Skeletal muscle tissue (tissue), 4 donors: Measurements from ENCODE around the gene SMAD3. TPM values are rescaled to one million over a fixed set of nuclear protein-coding genes. Genes with fewer than 3 reads are reported as not detected.

Experiments used
- H3K27ac ChIP-seq: one replicate; pipeline ENCODE4 v1.7.0; 2013; ENCODE audit warnings: mild to moderate bottlenecking, low read depth, low read length, inconsistent platforms
- H3K27me3 ChIP-seq, 3 donors: one replicate each; pipeline ENCODE4 v1.7.0; 2013; ENCODE audit warnings: low read length in 3 of 3; ENCODE audit not compliant: control insufficient read depth in 3 of 3, insufficient read depth in 3 of 3
- H3K36me3 ChIP-seq, 3 donors: one replicate each; pipeline ENCODE4 v1.7.0; 2013; ENCODE audit warnings: low read length in 3 of 3; ENCODE audit not compliant: control insufficient read depth in 3 of 3, insufficient read depth in 3 of 3
- H3K4me1 ChIP-seq, 3 donors: one replicate each; pipeline ENCODE4 v1.7.0; 2013; ENCODE audit warnings: low read length in 3 of 3, mild to moderate bottlenecking in 3 of 3; ENCODE audit not compliant: control insufficient read depth in 3 of 3, insufficient read depth in 3 of 3
- H3K4me3 ChIP-seq, 3 donors: one replicate each; pipeline ENCODE4 v1.7.0; 2013; ENCODE audit warnings: low read length in 3 of 3
- H3K9ac ChIP-seq, 3 donors: one replicate each; pipeline ENCODE4 v1.7.0; 2013; ENCODE audit warnings: low read length in 3 of 3, mild to moderate bottlenecking in 3 of 3, moderate library complexity in 2 of 3, low read depth in 1 of 3
- H3K9me3 ChIP-seq, 3 donors: one replicate each; pipeline ENCODE4 v1.7.0; 2013; ENCODE audit warnings: low read length in 3 of 3; ENCODE audit not compliant: control insufficient read depth in 3 of 3
- total RNA-seq: library from RNA; depleted of rRNA; stranded (reverse); fragments of >200 nt; gene quantifications from one replicate; pipeline ENCODE4 v1.2.3, GENCODE V29; 2014
- donor health status: Osteomylitis.

SMAD3 gene
- total RNA-seq, 1 donor from 2014 or later: 17.2 TPM

- H3K36me3 ChIP-seq: no peaks in the 10 kb centered on the region
- no peak overlapping the region for H3K9ac ChIP-seq
- no peaks in the 10 kb centered on the region for H3K9me3 ChIP-seq
- no peak overlapping the region for H3K27ac ChIP-seq
- peaks cover 4 to 21% (median 6%) of the 10 kb centered on the region in 3 donors for H3K4me1 ChIP-seq
- H3K4me3 ChIP-seq: no peak overlapping the region
- no peaks in the 10 kb centered on the region for H3K27me3 ChIP-seq
Observed at GRCh38 chr15:67208396-67208795, 143.0 kb downstream of the SMAD3 start.

GRCh38 chr15:67210555-67211168, 145.3 kb downstream of the SMAD3 start:
- H3K4me1 ChIP-seq: peaks cover 0 to 6% (median under 1%) of the 10 kb centered on the region in 3 donors
- H3K9ac ChIP-seq: no peak overlapping the region
- no peaks in the 10 kb centered on the region for H3K9me3 ChIP-seq

DNA sequence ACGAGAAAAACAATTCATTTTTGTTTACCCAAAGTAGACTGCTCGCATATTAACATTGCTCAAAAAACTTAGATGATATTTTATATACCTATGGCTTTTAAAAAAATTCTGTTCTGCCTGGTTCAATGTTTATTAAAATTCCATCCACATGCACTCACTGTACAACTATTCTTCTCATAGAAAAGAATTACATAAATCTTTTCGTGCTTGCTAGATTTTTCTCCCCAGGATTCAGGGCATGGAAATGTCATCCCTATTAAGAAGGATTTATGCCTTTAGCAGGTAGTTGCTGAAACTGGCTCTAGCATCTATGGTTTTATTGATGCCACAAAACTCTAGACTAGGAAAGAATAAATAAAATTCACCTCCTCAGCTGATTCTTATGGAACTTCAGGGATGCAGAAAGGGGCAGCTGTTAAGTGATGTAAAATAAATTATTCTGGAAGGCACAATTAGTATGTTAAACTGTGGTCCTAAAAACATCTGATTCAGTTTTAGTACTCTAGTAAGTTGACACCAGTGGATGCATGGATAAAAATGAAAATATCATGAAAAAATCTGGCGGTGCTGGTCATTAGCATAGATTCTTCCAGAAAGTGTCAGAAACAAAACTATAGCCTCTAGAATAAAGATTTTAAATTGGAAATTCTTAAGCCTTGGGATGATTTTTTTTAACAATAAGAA, 147.4 kb downstream of the SMAD3 start:
- Histone ChIP-seq H3K27me3 (no peaks in the 10 kb centered on the region), H3K4me3 (no peak overlapping the region), H3K27ac (no peak overlapping the region), H3K9me3 (no peaks in the 10 kb centered on the region), H3K9ac (no peak overlapping the region), H3K4me1 (peaks cover 0 to 3% (median 0%) of the 10 kb centered on the region in 3 donors), H3K36me3 (no peaks in the 10 kb centered on the region)

More at GRCh38 chr15:67210555-67211168, 145.3 kb downstream of the SMAD3 start:
- Histone ChIP-seq H3K27ac (no peak overlapping the region), H3K27me3 (no peaks in the 10 kb centered on the region), H3K36me3 (no peaks in the 10 kb centered on the region), H3K4me3 (no peak overlapping the region)

- H3K9ac ChIP-seq: no peak overlapping the region
- no peak overlapping the region for H3K4me3 ChIP-seq
- H3K27ac ChIP-seq: no peak overlapping the region
- H3K36me3 ChIP-seq: no peaks in the 10 kb centered on the region
- no peaks in the 10 kb centered on the region for H3K4me1 ChIP-seq
- H3K9me3 ChIP-seq: no peaks in the 10 kb centered on the region
- H3K27me3 ChIP-seq: no peaks in the 10 kb centered on the region
Observed at GRCh38 chr15:67215102-67215501, 149.7 kb downstream of the SMAD3 start.

- H3K9ac ChIP-seq: no peak overlapping the region
- no peaks in the 10 kb centered on the region for H3K27me3 ChIP-seq
- H3K4me3 ChIP-seq: no peak overlapping the region
- H3K4me1 ChIP-seq: no peaks in the 10 kb centered on the region
- no peaks in the 10 kb centered on the region for H3K9me3 ChIP-seq
- H3K27ac ChIP-seq: no peak overlapping the region
- H3K36me3 ChIP-seq: no peaks in the 10 kb centered on the region
Observed at GRCh38 chr15:67216859-67217258, 151.5 kb downstream of the SMAD3 start.

DNA sequence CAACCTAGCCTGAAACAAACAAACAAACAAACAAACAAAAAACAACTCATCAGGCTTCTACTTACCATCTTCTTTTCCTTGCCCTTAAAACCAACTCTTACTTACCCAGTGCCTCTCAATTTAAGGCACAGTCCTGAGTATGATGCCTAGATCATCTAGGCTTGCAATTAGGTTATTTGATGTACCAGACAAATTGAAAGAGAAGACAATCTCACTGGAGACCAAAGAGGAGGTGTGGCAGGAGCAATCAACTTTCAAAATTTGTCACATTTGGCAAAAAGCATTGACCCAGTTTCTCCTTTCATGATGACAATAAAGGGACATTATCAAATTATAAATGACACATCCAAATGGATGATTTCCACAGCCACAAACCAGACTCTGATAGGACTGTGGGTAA, 153.0 kb downstream of the SMAD3 start:
- no peak overlapping the region for H3K4me3 ChIP-seq
- H3K9me3 ChIP-seq: no peaks in the 10 kb centered on the region
- H3K36me3 ChIP-seq: no peaks in the 10 kb centered on the region
- no peaks in the 10 kb centered on the region for H3K27me3 ChIP-seq
- H3K27ac ChIP-seq: no peak overlapping the region
- H3K4me1 ChIP-seq: no peaks in the 10 kb centered on the region
- no peak overlapping the region for H3K9ac ChIP-seq

DNA sequence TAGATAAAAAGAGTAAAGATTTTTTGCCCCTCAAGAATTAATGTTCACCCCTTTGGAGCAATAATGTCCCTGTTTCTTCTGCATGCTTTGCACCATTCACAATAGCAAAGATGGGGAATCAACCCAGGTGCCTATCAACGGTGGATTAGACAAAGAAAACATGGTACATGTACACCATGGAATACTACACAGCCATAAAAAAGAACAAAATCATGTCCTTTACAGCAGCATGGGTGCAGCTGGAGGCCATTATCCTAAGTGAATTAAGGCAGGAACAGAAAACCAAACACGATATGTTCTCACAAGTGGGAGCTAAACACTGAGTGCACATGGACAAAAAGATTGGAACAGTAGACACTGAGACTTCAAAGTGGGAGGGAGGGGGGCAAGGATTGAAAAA, 153.9 kb downstream of the SMAD3 start:
- no peak overlapping the region for H3K4me3 ChIP-seq
- H3K9me3 ChIP-seq: no peaks in the 10 kb centered on the region
- no peaks in the 10 kb centered on the region for H3K4me1 ChIP-seq
- H3K27me3 ChIP-seq: no peaks in the 10 kb centered on the region
- no peaks in the 10 kb centered on the region for H3K36me3 ChIP-seq
- no peak overlapping the region for H3K27ac ChIP-seq
- no peak overlapping the region for H3K9ac ChIP-seq

DNA sequence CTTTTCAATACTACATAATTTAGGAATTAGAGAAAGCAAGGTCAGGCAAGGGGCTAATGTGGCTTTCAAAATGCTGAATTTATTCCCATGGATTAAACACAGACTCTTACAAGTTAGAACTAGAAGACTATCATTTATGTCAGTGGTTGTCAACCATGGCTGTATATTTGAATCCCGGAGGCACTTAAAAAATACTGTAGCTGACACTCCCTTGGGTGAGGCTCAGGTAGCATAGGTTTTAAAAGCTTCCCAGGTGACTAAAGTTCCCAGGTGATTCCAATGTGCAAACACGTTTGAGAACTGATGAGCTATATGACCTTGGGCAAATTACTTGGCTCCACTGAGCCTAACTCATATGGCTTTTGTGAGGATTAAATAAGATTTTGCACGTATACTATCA, 159.5 kb downstream of the SMAD3 start:
- Histone ChIP-seq H3K36me3 (no peaks in the 10 kb centered on the region), H3K9me3 (no peaks in the 10 kb centered on the region), H3K27ac (no peak overlapping the region), H3K4me3 (no peak overlapping the region), H3K27me3 (no peaks in the 10 kb centered on the region), H3K9ac (no peak overlapping the region), H3K4me1 (no peaks in the 10 kb centered on the region)

DNA sequence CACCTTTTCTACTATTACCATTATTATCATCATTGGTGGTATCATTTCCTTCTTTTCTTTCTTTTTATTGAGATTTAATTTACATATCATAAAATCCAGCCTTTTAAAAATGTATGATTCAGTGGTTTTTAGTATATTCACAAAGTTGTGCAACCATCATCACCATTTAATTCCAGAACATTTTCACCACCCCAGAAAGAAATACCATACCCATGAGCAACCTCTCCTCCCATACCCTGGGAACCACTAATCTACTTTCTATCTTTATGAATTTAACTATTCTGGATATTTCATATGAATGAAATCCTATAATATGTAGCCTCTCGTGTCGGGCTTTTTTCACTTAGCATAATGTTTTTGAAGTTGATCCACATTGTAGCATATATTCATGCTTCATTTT, 159.9 kb downstream of the SMAD3 start:
- H3K4me3 ChIP-seq: no peak overlapping the region
- H3K36me3 ChIP-seq: peaks cover under 1 to 3% (median 2%) of the 10 kb centered on the region in 3 donors
- no peaks in the 10 kb centered on the region for H3K9me3 ChIP-seq
- no peak overlapping the region for H3K9ac ChIP-seq
- no peak overlapping the region for H3K27ac ChIP-seq
- H3K4me1 ChIP-seq: no peaks in the 10 kb centered on the region
- H3K27me3 ChIP-seq: no peaks in the 10 kb centered on the region

GRCh38 chr15:67227431-67227830, 162.0 kb downstream of the SMAD3 start:
- Histone ChIP-seq H3K4me3 (no peak overlapping the region), H3K36me3 (peaks cover 7 to 13% (median 12%) of the 10 kb centered on the region in 3 donors)

More at GRCh38 chr15:67227431-67227830, 162.0 kb downstream of the SMAD3 start:
- Histone ChIP-seq H3K27ac (no peak overlapping the region), H3K27me3 (no peaks in the 10 kb centered on the region), H3K9ac (no peak overlapping the region), H3K4me1 (no peaks in the 10 kb centered on the region), H3K9me3 (no peaks in the 10 kb centered on the region)
